HepG2 (cell line): ENCODE results near the gene LRRC8E.

Experiments used
- ZBTB21 ChIP-seq: sonication (generic); formaldehyde crosslinking; IDR thresholded peaks from 2 replicates; pipeline ENCODE4 v1.4.0; 2020; ENCODE audit warnings: missing genetic modification reagents
- ZNF143 ChIP-seq: sonication (generic); formaldehyde crosslinking; IDR thresholded peaks from 2 replicates; pipeline ENCODE4 v1.4.0; 2020; ENCODE audit warnings: missing genetic modification reagents
- ZSCAN25 ChIP-seq: sonication (generic); formaldehyde crosslinking; IDR thresholded peaks from 2 replicates; pipeline ENCODE4 v1.8.0; 2022; ENCODE audit warnings: mild to moderate bottlenecking, missing genetic modification reagents
- TF ChIP-seq, protein P1 (sequence below): fragments of 450-650 bp; IDR thresholded peaks from 2 replicates; pipeline ENCODE4 v1.6.1; 2017; ENCODE audit warnings: mild to moderate bottlenecking

- TF ChIP-seq ZSCAN25 (peak; percentile 84; the same call in 1 of the 2 replicates), ZNF143 (CRISPR knock-in tag) (no peak), ZBTB21 (CRISPR knock-in tag) (no peak)
- TF ChIP-seq, protein P1, sequence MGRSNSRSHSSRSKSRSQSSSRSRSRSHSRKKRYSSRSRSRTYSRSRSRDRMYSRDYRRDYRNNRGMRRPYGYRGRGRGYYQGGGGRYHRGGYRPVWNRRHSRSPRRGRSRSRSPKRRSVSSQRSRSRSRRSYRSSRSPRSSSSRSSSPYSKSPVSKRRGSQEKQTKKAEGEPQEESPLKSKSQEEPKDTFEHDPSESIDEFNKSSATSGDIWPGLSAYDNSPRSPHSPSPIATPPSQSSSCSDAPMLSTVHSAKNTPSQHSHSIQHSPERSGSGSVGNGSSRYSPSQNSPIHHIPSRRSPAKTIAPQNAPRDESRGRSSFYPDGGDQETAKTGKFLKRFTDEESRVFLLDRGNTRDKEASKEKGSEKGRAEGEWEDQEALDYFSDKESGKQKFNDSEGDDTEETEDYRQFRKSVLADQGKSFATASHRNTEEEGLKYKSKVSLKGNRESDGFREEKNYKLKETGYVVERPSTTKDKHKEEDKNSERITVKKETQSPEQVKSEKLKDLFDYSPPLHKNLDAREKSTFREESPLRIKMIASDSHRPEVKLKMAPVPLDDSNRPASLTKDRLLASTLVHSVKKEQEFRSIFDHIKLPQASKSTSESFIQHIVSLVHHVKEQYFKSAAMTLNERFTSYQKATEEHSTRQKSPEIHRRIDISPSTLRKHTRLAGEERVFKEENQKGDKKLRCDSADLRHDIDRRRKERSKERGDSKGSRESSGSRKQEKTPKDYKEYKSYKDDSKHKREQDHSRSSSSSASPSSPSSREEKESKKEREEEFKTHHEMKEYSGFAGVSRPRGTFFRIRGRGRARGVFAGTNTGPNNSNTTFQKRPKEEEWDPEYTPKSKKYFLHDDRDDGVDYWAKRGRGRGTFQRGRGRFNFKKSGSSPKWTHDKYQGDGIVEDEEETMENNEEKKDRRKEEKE = no peak
Observed at GRCh38 chr19:7868671-7869452, 19.4 kb upstream of the LRRC8E start.
